Measurements from ENCODE around the gene TUNAR. TPM values are rescaled to one million over a fixed set of nuclear protein-coding genes. Genes with fewer than 3 reads are reported as not detected.

TUNAR gene
- total RNA-seq, 2 donors from 2014 or later, result not detected

DNA sequence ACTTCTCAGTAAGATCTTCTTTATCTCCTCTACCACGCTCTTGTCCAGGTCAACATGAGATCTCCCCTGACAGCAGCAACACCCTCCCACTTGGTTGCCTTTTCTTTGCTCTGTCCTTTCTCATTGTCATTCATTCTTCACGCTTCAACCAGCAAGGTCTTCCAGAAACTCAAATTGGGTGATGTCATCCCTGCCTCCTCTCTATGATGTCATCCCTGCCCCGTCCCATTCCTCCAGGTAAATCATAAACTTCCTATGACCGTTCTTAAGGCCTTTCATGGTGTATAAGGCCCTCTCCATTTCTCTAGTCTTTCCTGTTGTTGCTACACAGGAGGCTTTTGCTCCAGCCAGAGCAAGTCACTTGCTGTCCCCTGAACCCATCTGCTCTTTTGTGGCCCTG, 17.7 kb upstream of the TUNAR start:
- H3K4me1 ChIP-seq, result no peaks in the 10 kb centered on the region
- H3K27me3 ChIP-seq, result no peaks in the 10 kb centered on the region
- DNase-seq (ENCODE audit: low spot score), result no peak
- H3K9me3 ChIP-seq, result no peaks in the 10 kb centered on the region
- TF ChIP-seq, protein P1, sequence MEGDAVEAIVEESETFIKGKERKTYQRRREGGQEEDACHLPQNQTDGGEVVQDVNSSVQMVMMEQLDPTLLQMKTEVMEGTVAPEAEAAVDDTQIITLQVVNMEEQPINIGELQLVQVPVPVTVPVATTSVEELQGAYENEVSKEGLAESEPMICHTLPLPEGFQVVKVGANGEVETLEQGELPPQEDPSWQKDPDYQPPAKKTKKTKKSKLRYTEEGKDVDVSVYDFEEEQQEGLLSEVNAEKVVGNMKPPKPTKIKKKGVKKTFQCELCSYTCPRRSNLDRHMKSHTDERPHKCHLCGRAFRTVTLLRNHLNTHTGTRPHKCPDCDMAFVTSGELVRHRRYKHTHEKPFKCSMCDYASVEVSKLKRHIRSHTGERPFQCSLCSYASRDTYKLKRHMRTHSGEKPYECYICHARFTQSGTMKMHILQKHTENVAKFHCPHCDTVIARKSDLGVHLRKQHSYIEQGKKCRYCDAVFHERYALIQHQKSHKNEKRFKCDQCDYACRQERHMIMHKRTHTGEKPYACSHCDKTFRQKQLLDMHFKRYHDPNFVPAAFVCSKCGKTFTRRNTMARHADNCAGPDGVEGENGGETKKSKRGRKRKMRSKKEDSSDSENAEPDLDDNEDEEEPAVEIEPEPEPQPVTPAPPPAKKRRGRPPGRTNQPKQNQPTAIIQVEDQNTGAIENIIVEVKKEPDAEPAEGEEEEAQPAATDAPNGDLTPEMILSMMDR (IDR thresholded peaks at IDR 0.05), result no peak
- H3K4me3 ChIP-seq, result no peak overlapping the region
- no peak overlapping the region for H3K27ac ChIP-seq
- no peaks in the 10 kb centered on the region for H3K36me3 ChIP-seq

DNA sequence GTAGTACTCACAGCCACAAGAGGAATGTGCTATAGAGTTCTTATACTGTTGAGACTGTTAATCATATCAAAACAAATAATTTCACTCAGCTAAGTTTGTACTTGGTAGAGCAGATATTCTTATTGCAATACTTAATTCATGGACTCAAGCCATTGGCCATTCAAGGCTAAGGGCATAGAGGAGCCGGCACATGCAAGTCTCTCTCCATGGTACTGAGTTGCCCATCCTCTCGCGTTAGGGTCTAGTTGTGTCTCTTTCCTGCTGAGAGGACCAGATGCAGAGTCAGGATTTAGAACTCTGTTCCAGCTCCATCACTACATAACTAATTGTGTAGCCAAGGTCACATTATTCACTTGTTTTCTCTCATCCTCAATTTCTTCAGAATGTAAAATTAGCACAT, 14.4 kb upstream of the TUNAR start:
- no peaks in the 10 kb centered on the region for H3K4me1 ChIP-seq
- TF ChIP-seq, protein P1 (IDR thresholded peaks at IDR 0.05), result no peak
- no peak for DNase-seq (ENCODE audit: low spot score)
- no peaks in the 10 kb centered on the region for H3K27me3 ChIP-seq
- H3K27ac ChIP-seq, result no peak overlapping the region
- no peak overlapping the region for H3K4me3 ChIP-seq
- H3K36me3 ChIP-seq, result no peaks in the 10 kb centered on the region
- no peaks in the 10 kb centered on the region for H3K9me3 ChIP-seq

DNA sequence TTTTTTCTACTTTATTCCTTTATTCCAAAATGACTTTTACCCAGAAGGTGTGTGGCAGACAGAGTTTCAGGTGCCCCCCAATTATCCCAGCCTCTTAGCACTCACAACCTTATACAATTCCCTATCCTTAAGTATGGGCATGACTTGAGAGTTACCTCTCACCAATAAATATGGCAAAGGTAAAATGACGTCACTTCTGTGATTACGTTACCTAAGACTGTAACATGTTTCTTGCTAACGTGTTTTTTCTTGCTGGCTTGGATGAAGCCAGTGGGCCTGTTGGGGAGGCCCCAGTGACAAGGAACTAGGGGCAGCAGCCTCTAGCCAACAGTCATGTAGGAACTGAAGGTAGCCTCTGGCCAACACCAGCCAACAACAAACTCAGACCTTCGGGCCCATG, 13.3 kb upstream of the TUNAR start:
- DNase-seq (ENCODE audit: low spot score), result no peak
- TF ChIP-seq, protein P1 (IDR thresholded peaks at IDR 0.05), result no peak
- Histone ChIP-seq H3K4me3 (no peak overlapping the region), H3K9me3 (no peaks in the 10 kb centered on the region), H3K36me3 (no peaks in the 10 kb centered on the region), H3K27me3 (no peaks in the 10 kb centered on the region), H3K4me1 (no peaks in the 10 kb centered on the region), H3K27ac (no peak overlapping the region)

DNA sequence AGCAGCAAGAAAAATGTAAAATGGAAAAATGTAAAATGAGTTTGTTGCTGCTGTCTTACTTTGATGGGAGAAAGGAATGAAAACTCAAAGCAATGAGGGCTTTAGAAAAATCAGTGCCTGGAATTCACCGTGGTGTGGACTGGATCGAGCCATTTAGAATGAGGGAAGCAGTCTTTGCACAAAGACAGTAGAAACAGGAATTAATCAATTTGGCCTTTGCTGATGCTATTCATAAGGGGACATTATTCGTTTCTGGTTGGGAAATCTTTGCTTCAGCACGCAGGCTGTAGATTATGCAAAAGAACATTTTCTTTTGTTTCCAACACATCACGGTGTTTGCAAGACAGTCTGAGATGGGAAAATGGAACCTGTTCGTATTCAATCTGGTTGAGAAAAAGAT, 6.9 kb upstream of the TUNAR start:
- Histone ChIP-seq H3K9me3 (no peaks in the 10 kb centered on the region), H3K27ac (no peak overlapping the region), H3K4me1 (no peaks in the 10 kb centered on the region), H3K4me3 (no peak overlapping the region), H3K36me3 (no peaks in the 10 kb centered on the region), H3K27me3 (no peaks in the 10 kb centered on the region)
- DNase-seq (ENCODE audit: low spot score), result no peak
- TF ChIP-seq, protein P1 (IDR thresholded peaks at IDR 0.05), result no peak

DNA sequence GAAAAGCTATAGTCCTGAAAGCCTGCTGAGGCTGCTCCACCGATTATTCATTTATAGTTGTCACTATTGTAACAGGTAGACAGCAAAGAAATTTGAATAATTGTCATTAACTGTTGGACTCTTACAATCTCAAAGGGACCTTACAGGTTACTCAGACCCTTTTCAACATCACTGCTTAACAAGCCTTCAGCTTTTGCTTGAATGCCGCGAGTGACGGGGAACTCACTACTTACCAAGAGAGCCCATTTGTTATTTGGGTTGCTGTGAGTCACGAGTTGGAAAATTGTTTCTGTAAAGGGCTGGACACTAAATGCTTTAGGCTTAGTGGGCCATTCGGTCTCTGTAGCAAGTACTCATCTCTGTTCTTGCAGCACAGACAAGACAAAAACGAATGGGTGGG, 5.9 kb upstream of the TUNAR start:
- Histone ChIP-seq H3K4me1 (peaks cover 0 to under 1% of the 10 kb centered on the region in 2 donors), H3K9me3 (no peaks in the 10 kb centered on the region), H3K4me3 (no peak overlapping the region), H3K36me3 (no peaks in the 10 kb centered on the region), H3K27me3 (peaks cover 0 to 2% of the 10 kb centered on the region in 2 donors), H3K27ac (no peak overlapping the region)
- no peak for DNase-seq (ENCODE audit: low spot score)
- TF ChIP-seq, protein P1 (IDR thresholded peaks at IDR 0.05), result no peak

DNA sequence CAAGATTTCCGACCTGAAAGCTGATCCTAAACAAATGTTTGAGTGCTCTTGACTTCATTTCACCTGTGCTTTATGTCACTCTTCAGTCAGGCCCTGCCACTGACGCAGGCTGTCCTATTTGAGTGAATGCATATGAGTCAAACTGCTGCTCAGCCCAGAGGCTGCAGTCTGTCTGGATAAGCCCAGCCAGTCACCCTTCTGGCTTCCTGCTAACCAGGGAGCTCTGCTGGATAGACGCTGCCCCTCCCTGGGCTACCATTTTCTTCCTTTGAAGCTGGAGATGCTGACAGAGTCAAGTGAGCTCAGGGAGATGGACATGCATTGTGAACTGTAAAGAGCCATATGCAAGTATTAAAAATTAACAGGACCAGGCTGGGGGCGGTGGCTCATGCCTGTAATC, 5.1 kb upstream of the TUNAR start:
- Histone ChIP-seq H3K27ac (no peak overlapping the region), H3K4me3 (no peak overlapping the region), H3K36me3 (no peaks in the 10 kb centered on the region), H3K27me3 (peaks cover 0 to 9% of the 10 kb centered on the region in 2 donors), H3K9me3 (no peaks in the 10 kb centered on the region), H3K4me1 (peaks cover 0 to 8% of the 10 kb centered on the region in 2 donors)
- DNase-seq (ENCODE audit: low spot score), result no peak
- TF ChIP-seq, protein P1 (IDR thresholded peaks at IDR 0.05), result no peak

All from right atrium auricular region (tissue), 2 donors.